ENCODE results near the gene ARMH4.

GRCh38 chr14:58149196-58149595 is 2.8 kb downstream of the ARMH4 start:
- TF ChIP-seq CTCF (IDR thresholded peaks at IDR 0.05), result no peak
- TF ChIP-seq POLR2A (IDR thresholded peaks at IDR 0.05), result no peak
